ENCODE data around the gene ATP5F1C. TPM values are rescaled to one million over a fixed set of nuclear protein-coding genes. Genes with fewer than 3 reads are reported as not detected.

ATP5F1C gene
- total RNA-seq, 1 donor from 2014 or later, result 295 TPM

Other genes starting within 250 kb of the ATP5F1C start
- 37.1 TPM for gene ITIH5, start 121.2 kb upstream of the ATP5F1C start, total RNA-seq
- gene ITIH2, start 84.9 kb upstream of the ATP5F1C start, total RNA-seq, result 1.6 TPM
- 8.4 TPM for gene KIN, start 184 bp upstream of the ATP5F1C start, total RNA-seq
- gene TAF3, start 30.3 kb downstream of the ATP5F1C start, total RNA-seq, result 2.1 TPM

Data from skeletal muscle tissue (tissue), 1 donor.